Glutamatergic neuron (in vitro differentiated cells): ENCODE results near the gene ELMO3. TPM values are rescaled to one million over a fixed set of nuclear protein-coding genes. Genes with fewer than 3 reads are reported as not detected.

Source experiments
- DNase-seq: peaks from one replicate; pipeline ENCODE4 v3.0.0; 2022
- H3K27ac Mint-ChIP-seq: one replicate; pipeline ENCODE4 v1.8.0; 2020; ENCODE audit warnings: mild to moderate bottlenecking, mixed read lengths, inconsistent platforms; ENCODE audit not compliant: unreplicated experiment
- H3K27me3 Mint-ChIP-seq: one replicate; pipeline ENCODE4 v1.8.0; 2020; ENCODE audit warnings: mild to moderate bottlenecking, moderate library complexity, mixed read lengths, inconsistent platforms; ENCODE audit not compliant: unreplicated experiment
- H3K36me3 Mint-ChIP-seq: one replicate; pipeline ENCODE4 v1.8.0; 2020; ENCODE audit warnings: mild to moderate bottlenecking, mixed read lengths, inconsistent platforms; ENCODE audit not compliant: unreplicated experiment
- H3K4me1 Mint-ChIP-seq: one replicate; pipeline ENCODE4 v1.8.0; 2020; ENCODE audit warnings: mild to moderate bottlenecking, low read depth, mixed read lengths, inconsistent platforms; ENCODE audit not compliant: unreplicated experiment
- H3K4me3 Mint-ChIP-seq: one replicate; pipeline ENCODE4 v1.8.0; 2020; ENCODE audit warnings: mild to moderate bottlenecking, mixed read lengths, inconsistent platforms; ENCODE audit not compliant: unreplicated experiment
- H3K9me3 Mint-ChIP-seq: one replicate; pipeline ENCODE4 v1.8.0; 2020; ENCODE audit warnings: mild to moderate bottlenecking, moderate library complexity, mixed read lengths, inconsistent platforms; ENCODE audit not compliant: unreplicated experiment
- CTCF ChIP-seq: fragments of 200-600 bp; sonication (generic); IDR thresholded peaks from one replicate; pipeline ENCODE4 v1.5.0; 2021; ENCODE audit not compliant: partially characterized antibody, unreplicated experiment
- total RNA-seq: library from RNA; stranded (reverse); fragmentation: NEBNext Ultra II Directional; extraction: Animal tissue kit (Norgen Biotek cat#: 25700); gene quantifications from one replicate; pipeline ENCODE4 v1.2.1, GENCODE V29; 2021; ENCODE audit not compliant: unreplicated experiment

ELMO3 gene
- total RNA-seq, 1 donor from 2014 or later: 2.1 TPM

DNA sequence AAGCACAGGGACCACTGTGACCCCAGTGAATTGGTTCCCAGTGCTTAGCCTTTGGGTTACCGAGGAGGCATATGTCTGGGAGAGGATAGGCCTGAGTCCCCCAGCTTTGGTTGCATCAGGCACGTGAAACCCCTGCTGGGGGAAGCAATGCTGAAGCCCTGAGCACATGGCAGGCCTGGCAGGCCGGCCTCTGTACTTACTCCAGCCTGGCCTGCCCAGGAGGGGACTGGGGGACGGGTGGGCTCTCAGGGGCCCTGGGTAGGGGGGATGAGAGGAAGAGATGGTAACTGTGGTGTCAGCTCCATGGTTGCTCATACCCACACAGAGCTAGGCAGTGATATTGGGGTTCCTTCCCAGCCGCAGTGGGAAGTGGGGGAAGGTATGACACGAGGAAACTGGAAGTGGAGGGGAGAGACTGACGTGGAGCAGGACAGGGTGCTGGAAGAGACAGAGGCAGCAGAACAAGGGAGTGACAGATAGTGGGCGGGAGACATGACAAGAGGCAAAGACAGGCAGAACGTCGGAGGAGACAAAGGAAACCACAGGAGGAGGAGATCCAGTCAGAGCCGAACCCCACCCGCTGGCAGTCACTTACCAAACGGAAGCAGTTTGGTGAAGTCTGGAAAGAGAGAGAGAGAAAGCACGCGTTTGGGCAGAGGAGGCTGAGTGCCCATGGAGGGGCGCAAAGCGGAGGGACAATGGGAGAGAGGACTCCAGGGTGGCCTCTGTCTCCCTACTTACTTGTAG lies 37.1 kb downstream of the ELMO3 start:
- no peak for DNase-seq
- no peaks in the 10 kb centered on the region for H3K36me3 Mint-ChIP-seq
- H3K27ac Mint-ChIP-seq: peak overlapping the region; percentile 23
- no peaks in the 10 kb centered on the region for H3K4me1 Mint-ChIP-seq
- peaks cover 5% of the 10 kb centered on the region for H3K27me3 Mint-ChIP-seq
- no peaks in the 10 kb centered on the region for H3K9me3 Mint-ChIP-seq
- TF ChIP-seq CTCF: no peak
- H3K4me3 Mint-ChIP-seq: peak overlapping the region; percentile 74

GRCh38 chr16:67236563-67237395 lies 37.8 kb downstream of the ELMO3 start:
- Mint-ChIP-seq H3K36me3 (no peaks in the 10 kb centered on the region), H3K9me3 (no peaks in the 10 kb centered on the region), H3K27me3 (peaks cover 5% of the 10 kb centered on the region), H3K4me3 (peak overlapping the region; percentile 74), H3K4me1 (no peaks in the 10 kb centered on the region), H3K27ac (peak overlapping the region; percentile 33)
- no peak for TF ChIP-seq CTCF
- DNase-seq: peak; percentile 83

DNA sequence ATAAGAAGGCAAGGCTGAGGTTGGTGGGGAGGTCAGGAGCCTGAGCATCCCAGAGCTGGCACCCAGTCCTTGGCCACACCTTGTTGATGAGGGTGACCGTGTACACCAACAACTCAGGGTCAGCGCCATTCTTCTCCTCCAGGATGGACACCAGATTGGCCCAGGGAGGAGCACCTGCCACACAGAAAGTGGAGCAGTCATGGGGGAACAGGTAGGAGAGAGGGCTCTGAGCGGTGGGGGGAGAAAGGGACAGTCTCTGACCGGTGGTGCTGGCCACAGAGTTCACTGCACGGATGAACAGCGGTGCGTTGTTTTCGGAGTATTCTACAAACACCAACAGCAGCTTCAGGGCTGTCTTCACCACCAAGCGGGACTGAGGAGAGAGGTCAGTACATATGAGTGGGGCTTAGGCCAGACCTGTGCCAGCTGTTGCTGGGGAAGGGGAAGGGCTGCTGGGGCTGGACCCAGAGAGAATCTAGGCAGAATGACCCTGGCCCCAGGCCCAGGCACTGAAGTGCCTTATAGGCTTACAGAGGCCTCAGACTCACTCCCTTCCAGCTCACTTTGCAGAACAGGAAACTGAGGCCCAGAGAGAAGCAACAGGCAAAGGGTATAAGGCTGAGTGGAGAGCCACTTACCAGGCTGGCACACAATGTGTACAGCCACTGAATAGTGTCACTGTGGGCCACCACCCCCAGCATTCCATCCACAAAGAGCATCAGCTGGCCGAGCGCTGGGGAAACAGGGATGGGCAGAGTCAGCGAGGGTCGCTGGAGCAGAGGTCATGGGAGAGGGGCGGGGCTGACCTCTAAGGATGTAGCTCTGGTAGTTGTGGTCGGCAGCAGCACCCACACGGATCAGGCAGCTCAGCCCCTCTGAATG lies 38.7 kb downstream of the ELMO3 start:
- no peaks in the 10 kb centered on the region for H3K4me1 Mint-ChIP-seq
- no peak for TF ChIP-seq CTCF
- H3K27me3 Mint-ChIP-seq: peaks cover 5% of the 10 kb centered on the region
- DNase-seq: no peak
- H3K4me3 Mint-ChIP-seq: no peak overlapping the region
- no peaks in the 10 kb centered on the region for H3K9me3 Mint-ChIP-seq
- no peaks in the 10 kb centered on the region for H3K36me3 Mint-ChIP-seq
- peak overlapping the region; percentile 33 for H3K27ac Mint-ChIP-seq

GRCh38 chr16:67238278-67238575 lies 39.3 kb downstream of the ELMO3 start:
- H3K27ac Mint-ChIP-seq: no peak overlapping the region
- no peaks in the 10 kb centered on the region for H3K9me3 Mint-ChIP-seq
- no peaks in the 10 kb centered on the region for H3K36me3 Mint-ChIP-seq
- peaks cover 5% of the 10 kb centered on the region for H3K27me3 Mint-ChIP-seq
- no peak overlapping the region for H3K4me3 Mint-ChIP-seq
- H3K4me1 Mint-ChIP-seq: no peaks in the 10 kb centered on the region
- no peak for DNase-seq
- no peak for TF ChIP-seq CTCF
